Measurements from ENCODE around the gene RASA4B. TPM values are rescaled to one million over a fixed set of nuclear protein-coding genes. Genes with fewer than 3 reads are reported as not detected.

The RASA4B gene
- total RNA-seq, 3 donors from 2014 or later (not counting 1 experiment from before 2014, with no cell fraction given), result 2.4 to 14.3 (median 12.3) TPM

GRCh38 chr7:102449136-102449535, 68.4 kb downstream of the RASA4B start:
- 97% methylated on average over 15 of the region's 15 CpGs for WGBS (ENCODE audit: insufficient coverage)

GRCh38 chr7:102447311-102447710, 70.3 kb downstream of the RASA4B start:
- no peaks in the 10 kb centered on the region for H3K9me3 ChIP-seq (ENCODE audit: control insufficient read depth, insufficient read depth, low read length)
- peaks cover 8 to 24% of the 10 kb centered on the region in 2 donors for H3K4me1 Mint-ChIP-seq
- no peak overlapping the region for H3K4me3 ChIP-seq (ENCODE audit: low read length)
- no peaks in the 10 kb centered on the region for H3K36me3 Mint-ChIP-seq
- H3K27me3 ChIP-seq (ENCODE audit: control insufficient read depth, insufficient read depth, low read length), result no peaks in the 10 kb centered on the region
- peaks cover 12% of the 10 kb centered on the region for H3K36me3 ChIP-seq (ENCODE audit: control insufficient read depth, insufficient read depth, low read length)
- no peak for ATAC-seq
- DNase-seq, result no peak
- 95% methylated on average over 14 of the region's 14 CpGs for WGBS (ENCODE audit: insufficient coverage)
- no peak overlapping the region for H3K27ac ChIP-seq (ENCODE audit: low read length)
- H3K4me3 Mint-ChIP-seq, result no peak overlapping the region
- no peak overlapping the region for H3K27ac Mint-ChIP-seq
- no peaks in the 10 kb centered on the region for H3K9me3 Mint-ChIP-seq
- no peak for TF ChIP-seq CTCF (IDR thresholded peaks at IDR 0.05)
- peaks cover 22% of the 10 kb centered on the region for H3K4me1 ChIP-seq (ENCODE audit: control insufficient read depth, insufficient read depth, low read length)
- no peaks in the 10 kb centered on the region for H3K27me3 Mint-ChIP-seq (ENCODE audit: low read depth in 2 of 2)
- intact Hi-C loops (cut with micrococcal nuclease), result no loop called here

More at GRCh38 chr7:102449136-102449535, 68.4 kb downstream of the RASA4B start:
- H3K4me3 Mint-ChIP-seq, result no peak overlapping the region
- no peak overlapping the region for H3K27ac Mint-ChIP-seq
- peaks cover 0 to 9% of the 10 kb centered on the region in 2 donors for H3K4me1 Mint-ChIP-seq
- no peak for TF ChIP-seq CTCF (IDR thresholded peaks at IDR 0.05)
- ATAC-seq (no peak), DNase-seq (no peak)
- H3K27me3 ChIP-seq (ENCODE audit: control insufficient read depth, insufficient read depth, low read length), result no peaks in the 10 kb centered on the region
- no peaks in the 10 kb centered on the region for H3K9me3 ChIP-seq (ENCODE audit: control insufficient read depth, insufficient read depth, low read length)
- H3K36me3 ChIP-seq (ENCODE audit: control insufficient read depth, insufficient read depth, low read length), result peaks cover 12% of the 10 kb centered on the region
- intact Hi-C loops (cut with micrococcal nuclease), result no loop called here
- H3K36me3 Mint-ChIP-seq, result no peaks in the 10 kb centered on the region
- H3K9me3 Mint-ChIP-seq, result no peaks in the 10 kb centered on the region
- no peak overlapping the region for H3K27ac ChIP-seq (ENCODE audit: low read length)
- H3K4me3 ChIP-seq (ENCODE audit: low read length), result no peak overlapping the region
- peaks cover 3% of the 10 kb centered on the region for H3K4me1 ChIP-seq (ENCODE audit: control insufficient read depth, insufficient read depth, low read length)
- no peaks in the 10 kb centered on the region for H3K27me3 Mint-ChIP-seq (ENCODE audit: low read depth in 2 of 2)

GRCh38 chr7:102446387-102447156, 71.0 kb downstream of the RASA4B start:
- no peak overlapping the region for H3K27ac ChIP-seq (ENCODE audit: low read length)
- H3K27me3 Mint-ChIP-seq (ENCODE audit: low read depth in 2 of 2), result no peaks in the 10 kb centered on the region
- ATAC-seq, result no peak

More at GRCh38 chr7:102446387-102447156, 71.0 kb downstream of the RASA4B start:
- Mint-ChIP-seq H3K9me3 (no peaks in the 10 kb centered on the region), H3K36me3 (no peaks in the 10 kb centered on the region), H3K4me3 (no peak overlapping the region), H3K27ac (peak overlapping the region in 1 of 2 donors; percentile 37), H3K4me1 (peaks cover 8 to 29% of the 10 kb centered on the region in 2 donors)
- Histone ChIP-seq H3K9me3 (ENCODE audit: control insufficient read depth, insufficient read depth, low read length) (no peaks in the 10 kb centered on the region), H3K36me3 (ENCODE audit: control insufficient read depth, insufficient read depth, low read length) (peaks cover 16% of the 10 kb centered on the region), H3K4me3 (ENCODE audit: low read length) (no peak overlapping the region), H3K27me3 (ENCODE audit: control insufficient read depth, insufficient read depth, low read length) (no peaks in the 10 kb centered on the region), H3K4me1 (ENCODE audit: control insufficient read depth, insufficient read depth, low read length) (peaks cover 29% of the 10 kb centered on the region)
- no peak for DNase-seq
- intact Hi-C loops (cut with micrococcal nuclease), result no loop called here
- no peak for TF ChIP-seq CTCF (IDR thresholded peaks at IDR 0.05)
- WGBS (ENCODE audit: insufficient coverage), result 90% methylated on average over 41 of the region's 41 CpGs
